HG02938 (cell line): ENCODE measurements around the gene JMJD8.
"Not testable (repeated sequence)": the region's sequence is repeated elsewhere in the genome, so short reads cannot be mapped to it uniquely, and the experiment has no call there.

Source experiments
- ATAC-seq: cut with Tn5 transposase; IDR thresholded peaks from one replicate; pipeline ENCODE4 v1.9.1; 2021; ENCODE audit warnings: mild to moderate bottlenecking, moderate library complexity; ENCODE audit not compliant: unreplicated experiment

Gene JMJD8

GRCh38 chr16:693364-693763, 9.2 kb upstream of the JMJD8 start:
- no peak for ATAC-seq

- no peak for ATAC-seq
These were observed 8.4 kb upstream of the JMJD8 start for GRCh38 chr16:692356-693108.

GRCh38 chr16:691242-691641, 7.1 kb upstream of the JMJD8 start:
- ATAC-seq = not testable (repeated sequence)

- ATAC-seq = no peak
These were observed 5.2 kb upstream of the JMJD8 start for GRCh38 chr16:689175-689897.

GRCh38 chr16:687499-687898, 3.4 kb upstream of the JMJD8 start:
- ATAC-seq = no peak

- ATAC-seq = no peak
These were observed 2.5 kb upstream of the JMJD8 start for GRCh38 chr16:686459-687260.

- ATAC-seq = no peak
These were observed 1.8 kb upstream of the JMJD8 start for GRCh38 chr16:685967-686366.

GRCh38 chr16:684961-685696, 995 bp upstream of the JMJD8 start:
- ATAC-seq = no peak

GRCh38 chr16:683396-684070, 601 bp downstream of the JMJD8 start:
- peak; percentile 6 for ATAC-seq

GRCh38 chr16:682493-683395, 1.4 kb downstream of the JMJD8 start:
- ATAC-seq = no peak

- ATAC-seq = no peak
These were observed 2.2 kb downstream of the JMJD8 start for GRCh38 chr16:681746-682427.

- no peak for ATAC-seq
These were observed 3.0 kb downstream of the JMJD8 start for GRCh38 chr16:680967-681745.

- no peak for ATAC-seq
These were observed 3.5 kb downstream of the JMJD8 start for GRCh38 chr16:680625-680945.

GRCh38 chr16:679814-680624, 4.1 kb downstream of the JMJD8 start, which contains the start of gene STUB1:
Gene STUB1 (plus strand): TSS chr16:680410. CDS start chr16:680526, 116 bp downstream.
- no peak for ATAC-seq

GRCh38 chr16:678858-679813, 5.0 kb downstream of the JMJD8 start:
- no peak for ATAC-seq

GRCh38 chr16:678209-678857, 5.8 kb downstream of the JMJD8 start:
- ATAC-seq = no peak
